Aorta (tissue), 5 donors: Measurements from ENCODE around the gene FAM98C. TPM values are rescaled to one million over a fixed set of nuclear protein-coding genes. Genes with fewer than 3 reads are reported as not detected.
A peak's percentile ranks its signal among the peaks of the same experiment; 100 is the strongest.
"Not testable (repeated sequence)": the region's sequence is repeated elsewhere in the genome, so short reads cannot be mapped to it uniquely, and the experiment has no call there.

Experiments
- ATAC-seq: fragments of 200-7000 bp; cut with Tn5 transposase; one replicate; pipeline ENCODE4 v1.9.1; 2022; ENCODE audit warnings: moderate library complexity; ENCODE audit not compliant: low FRiP score
- DNase-seq, 2 donors: peaks; one replicate each; pipeline ENCODE4 v3.0.0-alpha.2; 2020
- H3K27ac ChIP-seq, 2 donors: one replicate each; pipeline ENCODE4 v1.5.1; 2013; ENCODE audit warnings: low read length in 2 of 2, mild to moderate bottlenecking in 2 of 2, moderate library complexity in 2 of 2, control low read depth in 1 of 2, inconsistent platforms in 1 of 2, low read depth in 1 of 2
- H3K27me3 ChIP-seq, 2 donors: one replicate each; pipeline ENCODE4 v1.6.1; 2013; ENCODE audit warnings: control low read depth in 1 of 2, low read length in 1 of 2, mild to moderate bottlenecking in 1 of 2, moderate library complexity in 1 of 2; ENCODE audit not compliant: insufficient read depth in 2 of 2, control insufficient read depth in 1 of 2
- H3K36me3 ChIP-seq, 2 donors: one replicate each; pipeline ENCODE4 v1.6.1; 2013; ENCODE audit warnings: control low read depth in 1 of 2, low read length in 1 of 2, mild to moderate bottlenecking in 1 of 2; ENCODE audit not compliant: insufficient read depth in 2 of 2, control insufficient read depth in 1 of 2
- H3K4me1 ChIP-seq, 2 donors: one replicate each; pipeline ENCODE4 v1.6.1; 2013; ENCODE audit warnings: low read length in 2 of 2, control low read depth in 1 of 2, mild to moderate bottlenecking in 1 of 2, moderate library complexity in 1 of 2; ENCODE audit not compliant: insufficient read depth in 2 of 2, control insufficient read depth in 1 of 2
- H3K4me3 ChIP-seq, 2 donors: one replicate each; pipeline ENCODE4 v1.5.1; 2013; ENCODE audit warnings: low read length in 2 of 2, control low read depth in 1 of 2, mild to moderate bottlenecking in 1 of 2
- H3K9me3 ChIP-seq: one replicate; pipeline ENCODE4 v1.6.1; 2013; ENCODE audit warnings: mild to moderate bottlenecking, low read length; ENCODE audit not compliant: control insufficient read depth
- WGBS, 2 donors: extraction: QIAGEN DNeasy Blood & Tissue Kit; methylation state at CpG; one replicate each; pipeline ENCODE4 v1.1.7; 2013; 5-methylcytosine and 5-hydroxymethylcytosine counted together
- intact Hi-C, 2 donors: fragments of 100-400 bp; cut with DNase I; formaldehyde crosslinking; loops; one replicate each; pipeline versions ENCODE4 v1.14.2 to v1.15.0; 2022
- polyA plus RNA-seq, 2 donors: library from polyadenylated mRNA; stranded (reverse); fragments of 200-250 nt; gene quantifications; one replicate each; pipeline ENCODE4 v1.2.3, GENCODE V29; 2013
- total RNA-seq, 2 donors: library from RNA; stranded (reverse); fragmentation: NEBNext Ultra II Directional; extraction: Animal tissue kit (Norgen Biotek cat#: 25700); gene quantifications; one replicate each; pipeline ENCODE4 v1.2.1, GENCODE V29; 2021
- donor health status: healthy with polysubstance abuse.
- donor health status: Bipolar disorder and iron deficiency.
- donor health status: DM: no; HTN: no; CAD: no.
- donor health status: DM: no; HTN: no; CAD: no.
- donor health status: DM: yes; HTN: yes; CAD: no.

FAM98C gene
- total and polyA plus RNA-seq, 4 donors: 10.3 to 32.0 (median 17.1) TPM

GRCh38 chr19:38401148-38401547 is 1.7 kb upstream of the FAM98C start:
- 70 to 72% methylated on average over 3 of the region's 3 CpGs for WGBS, 2 donors
- H3K27me3 ChIP-seq: no peaks in the 10 kb centered on the region
- intact Hi-C loops: loop anchor here (5.0 to 10.0 kb wide), 2 partner anchors 231 to 484 kb away; no protein-coding TSS in a partner anchor

GRCh38 chr19:38402623-38402966 is 298 bp upstream of the FAM98C start:
- Histone ChIP-seq H3K9me3 (no peaks in the 10 kb centered on the region), H3K4me3 (no peak overlapping the region), H3K4me1 (no peaks in the 10 kb centered on the region), H3K27me3 (no peaks in the 10 kb centered on the region), H3K27ac (no peak overlapping the region), H3K36me3 (no peaks in the 10 kb centered on the region)
- no peak for ATAC-seq
- intact Hi-C loops: loop anchor here (5.0 to 10.0 kb wide), 2 partner anchors 230 to 482 kb away; no protein-coding TSS in a partner anchor
- no peak for DNase-seq
- 3 to 4% methylated on average over 17 to 18 of the region's 18 CpGs for WGBS, 2 donors

More at GRCh38 chr19:38401148-38401547, 1.7 kb upstream of the FAM98C start:
- H3K4me1 ChIP-seq: no peaks in the 10 kb centered on the region
- no peak overlapping the region for H3K27ac ChIP-seq
- no peaks in the 10 kb centered on the region for H3K9me3 ChIP-seq
- no peak for ATAC-seq
- no peaks in the 10 kb centered on the region for H3K36me3 ChIP-seq
- no peak for DNase-seq
- H3K4me3 ChIP-seq: no peak overlapping the region

GRCh38 chr19:38404858-38405257 is 2.0 kb downstream of the FAM98C start:
- 90 to 94% methylated on average over 6 of the region's 6 CpGs for WGBS, 2 donors
- H3K27ac ChIP-seq: no peak overlapping the region
- intact Hi-C loops: loop anchor here (5.0 to 10.0 kb wide), 3 partner anchors 227 to 480 kb away; no protein-coding TSS in a partner anchor
- DNase-seq (peak in 1 of 2 donors; percentile 56), ATAC-seq (no peak)
- H3K4me1 ChIP-seq: no peaks in the 10 kb centered on the region
- no peaks in the 10 kb centered on the region for H3K36me3 ChIP-seq
- H3K9me3 ChIP-seq: no peaks in the 10 kb centered on the region
- H3K27me3 ChIP-seq: no peaks in the 10 kb centered on the region
- H3K4me3 ChIP-seq: no peak overlapping the region

DNA sequence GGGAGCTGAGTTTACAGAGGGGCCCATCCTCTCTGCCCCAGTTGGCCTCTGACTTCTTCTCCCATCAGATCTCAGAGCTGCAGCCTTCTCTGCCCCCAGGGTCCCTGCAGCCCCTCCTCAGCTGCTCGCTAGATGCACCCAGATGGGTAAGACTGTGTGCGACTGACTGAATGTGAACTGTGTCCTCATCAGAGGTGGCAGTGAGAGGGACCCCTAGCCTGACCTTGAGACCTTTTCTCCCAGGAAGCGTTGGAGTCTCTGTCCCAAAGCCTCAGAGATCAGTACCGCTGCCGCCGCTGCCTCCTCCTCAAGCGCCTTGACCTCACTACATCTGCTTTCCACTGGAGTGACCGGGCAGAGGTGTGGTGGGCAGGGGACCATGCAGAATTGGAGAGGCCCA is 2.4 kb downstream of the FAM98C start:
- ATAC-seq: no peak
- H3K4me3 ChIP-seq: no peak overlapping the region
- 94 to 96% methylated on average over 8 of the region's 8 CpGs for WGBS, 2 donors

DNA sequence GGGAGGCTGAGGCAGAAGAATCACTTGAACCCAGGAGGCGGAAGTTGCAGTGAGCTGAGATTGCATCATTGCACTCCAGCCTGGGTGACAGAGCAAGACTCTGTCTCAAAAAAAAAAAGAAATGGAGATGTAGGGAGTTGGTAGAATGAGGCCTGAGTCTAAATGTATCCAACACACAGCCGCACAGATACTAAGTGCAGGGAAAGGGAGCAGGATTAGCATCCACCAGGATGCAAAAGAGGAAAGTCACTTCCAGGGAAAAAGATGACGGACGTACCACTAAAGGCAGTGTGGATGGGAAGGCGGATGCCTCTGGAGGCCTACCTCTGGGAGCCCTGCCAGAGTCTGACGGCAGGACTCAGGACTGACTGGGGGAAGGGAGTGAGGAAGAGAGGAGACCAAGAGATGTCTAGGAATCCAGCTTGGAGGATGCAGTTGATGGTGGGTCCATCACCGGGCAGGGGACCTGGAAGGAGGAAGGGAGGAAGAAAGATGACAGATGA is 6.8 kb downstream of the FAM98C start:
- DNase-seq (no peak), ATAC-seq (no peak)
- no peaks in the 10 kb centered on the region for H3K4me1 ChIP-seq
- no peaks in the 10 kb centered on the region for H3K36me3 ChIP-seq
- no peaks in the 10 kb centered on the region for H3K27me3 ChIP-seq
- intact Hi-C loops: loop anchor here in 1 of 2 donors (5.0 to 10.0 kb wide), 2 partner anchors 228 to 475 kb away; no protein-coding TSS in a partner anchor
- 40 to 43% methylated on average over 7 of the region's 7 CpGs for WGBS, 2 donors
- no peak overlapping the region for H3K27ac ChIP-seq
- no peak overlapping the region for H3K4me3 ChIP-seq
- no peaks in the 10 kb centered on the region for H3K9me3 ChIP-seq

More for the DNA sequence above, 2.4 kb downstream of the FAM98C start:
- Histone ChIP-seq H3K36me3 (no peaks in the 10 kb centered on the region), H3K9me3 (no peaks in the 10 kb centered on the region), H3K4me1 (no peaks in the 10 kb centered on the region), H3K27me3 (no peaks in the 10 kb centered on the region), H3K27ac (no peak overlapping the region)
- DNase-seq: no peak
- intact Hi-C loops: loop anchor here in 1 of 2 donors (5.0 to 10.0 kb wide), 2 partner anchors 232 to 480 kb away; no protein-coding TSS in a partner anchor

DNA sequence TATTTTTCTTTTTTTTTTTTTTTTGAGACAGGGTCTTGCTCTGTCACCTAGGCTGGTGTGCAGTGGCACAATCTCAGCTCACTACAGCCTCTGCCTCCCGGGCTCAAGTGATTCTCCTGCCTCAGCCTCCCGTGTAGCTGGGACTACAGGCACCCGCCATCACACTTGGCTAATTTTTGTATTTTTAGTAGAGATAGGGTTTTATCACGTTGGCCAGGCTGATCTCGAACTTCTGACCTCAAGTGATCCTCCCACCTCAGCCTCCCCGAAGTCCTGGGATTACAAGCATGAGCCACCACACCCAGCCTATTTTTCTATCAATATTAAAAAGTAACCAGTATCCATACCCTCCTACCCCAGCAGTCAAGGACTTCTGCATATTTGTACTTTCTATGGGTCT is 7.5 kb downstream of the FAM98C start:
- DNase-seq, H3K36me3 ChIP-seq, H3K4me1 ChIP-seq, H3K9me3 ChIP-seq, intact Hi-C loops, ATAC-seq, H3K4me3 ChIP-seq, H3K27ac ChIP-seq, H3K27me3 ChIP-seq: not testable (repeated sequence)
- WGBS, 2 donors: 61 to 65% methylated on average over 6 of the region's 6 CpGs

- 87 to 88% methylated on average over 13 of the region's 13 CpGs for WGBS, 2 donors
Observed at GRCh38 chr19:38411041-38411712, 8.3 kb downstream of the FAM98C start.

DNA sequence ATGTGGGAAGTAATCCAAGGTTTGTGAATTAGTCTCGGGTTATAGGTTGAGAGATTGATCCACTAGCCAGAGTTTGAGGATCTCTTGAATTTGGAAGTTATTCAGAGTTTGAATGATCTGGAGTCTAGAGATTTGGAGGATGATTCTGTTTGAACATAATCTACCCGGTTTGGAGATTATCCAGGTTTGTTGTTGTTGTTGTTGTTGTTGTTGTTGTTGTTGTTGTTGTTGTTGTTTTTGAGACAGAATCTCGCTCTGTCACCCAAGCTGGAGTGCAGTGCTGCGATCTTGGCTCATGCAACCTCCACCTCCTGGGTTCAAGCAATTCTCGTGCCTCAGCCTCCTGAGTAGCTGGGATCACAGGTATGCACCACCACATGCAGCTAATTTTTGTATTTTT is 9.0 kb downstream of the FAM98C start:
- intact Hi-C loops, ATAC-seq, H3K4me1 ChIP-seq, H3K4me3 ChIP-seq, H3K27ac ChIP-seq, DNase-seq, H3K9me3 ChIP-seq, H3K36me3 ChIP-seq, H3K27me3 ChIP-seq: not testable (repeated sequence)
- WGBS, 2 donors: 88 to 95% methylated on average over 5 of the region's 5 CpGs

More at GRCh38 chr19:38411041-38411712, 8.3 kb downstream of the FAM98C start:
- no peaks in the 10 kb centered on the region for H3K27me3 ChIP-seq
- H3K4me1 ChIP-seq: no peaks in the 10 kb centered on the region
- intact Hi-C loops: no loop called here
- ATAC-seq (no peak), DNase-seq (no peak)
- no peaks in the 10 kb centered on the region for H3K9me3 ChIP-seq
- no peaks in the 10 kb centered on the region for H3K36me3 ChIP-seq
- H3K27ac ChIP-seq: no peak overlapping the region
- no peak overlapping the region for H3K4me3 ChIP-seq

GRCh38 chr19:38412491-38412890 is 9.6 kb downstream of the FAM98C start:
- WGBS, 2 donors: 87 to 92% methylated on average over 8 of the region's 8 CpGs
- H3K36me3 ChIP-seq: no peaks in the 10 kb centered on the region
- H3K9me3 ChIP-seq: no peaks in the 10 kb centered on the region
- H3K27ac ChIP-seq: no peak overlapping the region
- DNase-seq (no peak), ATAC-seq (no peak)
- H3K4me1 ChIP-seq: no peaks in the 10 kb centered on the region
- no peaks in the 10 kb centered on the region for H3K27me3 ChIP-seq
- H3K4me3 ChIP-seq: no peak overlapping the region
- intact Hi-C loops: no loop called here
